Measurements from ENCODE around the gene ALDH1L2.
"Not testable (repeated sequence)": the region's sequence is repeated elsewhere in the genome, so short reads cannot be mapped to it uniquely, and the experiment has no call there.

The ALDH1L2 gene

GRCh38 chr12:105030820-105031807 lies 53.1 kb downstream of the ALDH1L2 start:
- DNase-seq: no peak

DNA sequence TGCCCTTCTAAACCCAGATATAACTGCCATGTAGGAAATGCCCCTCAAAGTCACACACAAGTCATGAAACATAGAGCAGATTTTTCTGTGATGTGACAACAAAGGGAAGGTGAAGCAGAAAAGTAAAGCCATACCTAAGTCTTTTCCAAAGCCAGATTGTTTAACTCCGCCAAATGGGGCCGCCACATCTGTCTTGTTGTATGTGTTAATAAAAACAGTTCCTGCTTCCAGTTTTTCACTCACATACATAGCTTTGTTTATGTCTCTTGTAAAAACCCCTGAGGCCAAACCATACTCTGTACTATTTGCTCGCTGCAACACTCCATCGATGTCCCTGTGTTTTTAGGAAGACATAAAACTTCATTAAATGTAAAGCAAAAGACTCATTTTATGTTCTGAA lies 57.8 kb downstream of the ALDH1L2 start:
- DNase-seq: no peak

- no peak for DNase-seq
Observed at GRCh38 chr12:105025890-105026289, 58.4 kb downstream of the ALDH1L2 start.

- DNase-seq: no peak
Observed at GRCh38 chr12:105024928-105025327, 59.3 kb downstream of the ALDH1L2 start.

GRCh38 chr12:105020241-105020962 lies 63.9 kb downstream of the ALDH1L2 start:
- DNase-seq: no peak

DNA sequence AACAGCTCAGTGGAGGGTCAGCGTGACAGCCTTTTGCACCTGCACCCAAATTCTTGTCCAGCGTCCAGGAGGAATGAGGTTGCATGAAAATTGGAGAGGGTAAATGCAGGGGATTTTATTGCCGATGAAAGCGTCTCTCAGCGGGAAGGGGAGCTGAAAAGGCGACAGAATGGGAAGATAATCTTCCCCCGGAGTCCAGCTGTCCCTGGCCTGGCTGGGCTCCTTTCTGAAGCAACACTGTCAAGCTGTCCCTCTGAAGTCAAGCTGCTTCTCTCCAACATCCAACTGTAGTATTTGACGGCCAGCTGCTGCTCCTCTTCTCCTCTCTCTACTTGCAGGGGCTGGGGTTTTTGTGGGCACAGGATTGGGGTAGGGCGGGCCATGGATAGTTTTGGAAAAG lies 65.5 kb downstream of the ALDH1L2 start:
- DNase-seq: no peak

DNA sequence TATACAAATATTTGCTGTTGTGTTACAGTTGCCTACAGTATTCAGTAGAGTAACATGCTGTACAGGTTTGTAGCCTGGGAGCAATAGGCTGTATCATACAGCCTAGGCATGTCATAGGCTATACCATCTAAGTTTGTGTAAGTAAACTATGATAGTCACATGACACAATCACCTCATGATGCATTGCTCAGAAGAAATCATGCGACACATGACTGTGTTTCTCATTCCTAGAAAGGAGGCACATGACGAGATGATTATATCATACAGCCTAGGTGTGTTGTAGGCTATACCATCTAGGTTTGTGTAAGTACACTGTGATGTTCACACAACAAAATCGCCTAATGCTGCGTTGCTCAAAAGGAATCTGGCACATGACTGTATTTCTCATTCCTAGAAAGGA lies 66.2 kb downstream of the ALDH1L2 start:
- DNase-seq: no peak

GRCh38 chr12:105015543-105015942 lies 68.7 kb downstream of the ALDH1L2 start:
- DNase-seq: no peak

- no peak for DNase-seq
Observed at GRCh38 chr12:105014603-105015002, 69.7 kb downstream of the ALDH1L2 start.

DNA sequence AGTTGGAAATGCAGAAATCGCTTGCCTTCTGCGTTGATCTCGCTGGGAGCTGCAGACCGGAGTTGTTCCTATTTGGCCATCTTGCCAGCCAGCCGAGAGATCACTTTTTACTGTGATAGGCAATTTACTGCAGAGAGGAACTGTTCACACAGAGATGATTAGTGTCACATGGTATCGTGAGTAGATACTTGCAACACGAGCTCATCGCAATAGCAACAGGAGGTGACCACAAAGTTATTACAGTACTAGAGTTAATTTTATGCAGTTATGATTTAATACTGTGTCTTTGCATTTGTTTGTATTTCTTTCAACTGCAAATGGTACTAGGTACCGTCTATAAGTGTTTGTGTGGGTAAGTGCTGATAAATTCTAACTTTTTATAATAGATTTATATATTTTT lies 70.4 kb downstream of the ALDH1L2 start:
- no peak for DNase-seq

- DNase-seq: no peak
Observed at GRCh38 chr12:105001476-105001875, 82.8 kb downstream of the ALDH1L2 start.

DNA sequence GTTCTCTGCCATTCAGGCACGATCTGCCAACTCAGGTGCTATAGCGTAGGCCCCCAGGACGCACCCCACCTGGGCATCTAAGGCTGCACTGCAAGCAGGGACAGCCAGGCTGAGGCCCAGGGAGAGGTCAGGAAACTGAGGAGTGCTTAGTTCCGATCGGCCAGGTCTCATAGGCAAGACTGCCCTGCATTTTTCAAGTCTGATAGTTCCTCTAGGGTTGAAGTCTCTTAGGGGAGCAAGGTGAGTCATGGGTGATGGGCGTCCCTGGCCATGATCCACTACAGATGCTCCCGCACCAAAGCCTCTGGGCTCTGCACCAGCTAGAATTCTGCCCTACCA lies 84.9 kb downstream of the ALDH1L2 start:
- DNase-seq: no peak

GRCh38 chr12:104998423-104999346 lies 85.6 kb downstream of the ALDH1L2 start:
- no peak for DNase-seq

DNA sequence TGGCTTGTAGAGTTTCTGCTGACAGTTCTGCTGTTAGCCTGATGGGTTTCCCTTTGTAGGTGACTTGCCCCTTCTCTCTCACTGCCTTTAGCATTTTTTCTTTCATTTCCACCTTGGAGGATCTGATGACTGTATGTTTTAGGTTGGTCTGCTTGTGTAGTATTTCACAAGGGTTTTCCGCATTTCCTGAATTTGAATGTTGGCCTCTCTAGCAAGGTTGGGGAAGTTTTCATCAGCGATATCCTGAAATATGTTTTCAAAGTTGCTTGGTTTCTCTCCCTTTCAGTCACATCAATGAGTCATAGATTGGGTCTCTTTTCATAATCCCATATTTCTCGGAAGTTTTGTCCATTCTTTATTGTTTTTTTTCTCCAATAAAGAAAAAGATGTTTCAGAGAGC lies 86.7 kb downstream of the ALDH1L2 start:
- DNase-seq: no peak

DNA sequence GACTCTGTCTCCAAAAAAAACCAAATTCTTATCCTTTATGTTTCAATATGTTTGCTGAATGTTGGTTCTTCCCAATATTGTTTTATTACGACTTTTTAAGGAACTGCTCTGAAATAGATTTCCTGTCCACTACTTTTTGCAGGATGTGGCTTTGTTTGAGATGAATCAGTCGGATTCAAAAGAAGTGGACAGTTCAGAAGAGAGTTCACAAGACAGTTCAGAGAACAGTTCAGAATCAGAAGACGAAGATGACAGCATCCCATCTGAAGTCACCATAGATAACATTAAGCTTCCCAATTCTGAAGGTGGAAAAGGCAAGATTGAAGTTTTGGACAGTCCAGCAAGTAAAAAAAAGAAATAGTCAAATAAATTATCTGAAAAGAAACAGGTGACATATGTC lies 89.9 kb downstream of the ALDH1L2 start:
- DNase-seq: no peak

DNA sequence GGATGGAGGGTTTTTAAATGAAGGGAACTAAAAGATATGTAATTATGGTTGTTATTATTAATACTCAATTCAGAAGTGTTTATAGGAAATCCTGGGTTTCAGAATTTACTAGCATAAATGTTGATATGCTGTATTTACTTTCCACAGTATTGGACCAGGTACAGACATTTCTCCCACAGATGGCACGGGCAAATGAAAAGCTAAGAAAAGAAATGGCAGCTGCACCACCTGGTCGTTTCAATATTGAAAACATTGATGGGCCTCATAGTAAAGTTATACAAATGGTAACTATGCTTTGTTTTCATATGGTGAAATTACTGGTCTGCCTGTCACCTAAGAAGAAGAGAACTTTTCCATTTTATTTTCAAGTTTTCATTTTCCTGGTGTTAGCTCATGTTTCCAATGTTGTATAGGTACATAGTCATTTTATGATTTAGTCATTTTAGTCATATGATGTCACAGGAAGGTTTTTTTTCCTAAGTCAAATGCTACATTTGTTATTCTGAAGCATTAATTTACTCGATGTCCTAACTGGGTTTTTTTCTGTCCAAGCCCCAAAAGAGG lies 92.6 kb downstream of the ALDH1L2 start:
- DNase-seq: no peak

- DNase-seq: no peak
Observed at GRCh38 chr12:104990950-104991349, 93.3 kb downstream of the ALDH1L2 start.

GRCh38 chr12:104986022-104986941 lies 98.0 kb downstream of the ALDH1L2 start, which contains the start of gene NOPCHAP1:
Gene NOPCHAP1, plus strand, starts transcription at chr12:104986316. Its CDS starts 37 bp downstream, at chr12:104986353.
- DNase-seq: peak; percentile 84

DNA sequence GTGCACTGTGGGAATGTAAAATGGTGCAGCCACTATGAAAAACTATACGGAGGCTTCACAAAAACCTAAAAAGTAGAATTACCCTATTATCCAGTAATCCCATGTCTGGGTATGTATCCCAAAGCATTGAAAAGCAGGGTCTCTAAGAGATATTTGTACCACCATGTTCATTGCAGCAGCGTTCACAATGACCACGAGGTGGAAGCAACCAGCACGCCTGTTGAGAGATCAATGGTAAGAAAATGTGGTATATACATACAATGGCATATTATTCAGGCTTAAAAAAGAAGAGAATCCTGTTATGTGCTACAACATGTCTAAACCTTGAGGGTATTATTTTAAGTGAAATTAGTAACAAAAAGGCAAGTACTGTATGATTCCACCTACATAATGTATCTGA lies 99.1 kb downstream of the ALDH1L2 start:
- no peak for DNase-seq

GRCh38 chr12:104977688-104978087 lies 106.6 kb downstream of the ALDH1L2 start:
- not testable (repeated sequence) for DNase-seq

DNA sequence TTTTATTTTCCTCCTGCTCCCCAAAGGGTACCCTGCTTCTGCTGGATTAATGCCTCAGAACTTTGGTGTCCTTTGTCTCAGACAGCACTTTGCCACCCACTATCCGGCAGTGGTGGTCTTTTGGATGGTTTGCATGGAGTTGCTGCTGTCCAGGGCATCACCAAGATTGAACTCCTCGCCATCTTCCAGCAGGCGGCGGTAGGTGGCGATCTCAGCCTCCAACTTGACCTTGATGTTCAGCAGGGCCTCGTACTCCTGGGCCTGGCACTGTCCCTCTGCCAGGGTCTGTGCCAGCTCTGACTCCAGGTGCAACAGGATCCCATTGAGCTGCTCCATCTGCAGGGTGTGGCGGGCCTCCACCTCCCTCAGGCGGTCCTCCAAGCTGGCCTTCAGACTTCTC lies 107.6 kb downstream of the ALDH1L2 start:
- no peak for DNase-seq
